Inflammatory macrophage treated with lipopolysaccharide for 4 hours (primary cell): ENCODE data around the gene DDAH1.
"Not testable (repeated sequence)": the region's sequence is repeated elsewhere in the genome, so short reads cannot be mapped to it uniquely, and the experiment has no call there.

Experiments used
- DNase-seq: peaks from one replicate; pipeline ENCODE4 v3.0.0-alpha.2; 2020

DDAH1 gene

DNA sequence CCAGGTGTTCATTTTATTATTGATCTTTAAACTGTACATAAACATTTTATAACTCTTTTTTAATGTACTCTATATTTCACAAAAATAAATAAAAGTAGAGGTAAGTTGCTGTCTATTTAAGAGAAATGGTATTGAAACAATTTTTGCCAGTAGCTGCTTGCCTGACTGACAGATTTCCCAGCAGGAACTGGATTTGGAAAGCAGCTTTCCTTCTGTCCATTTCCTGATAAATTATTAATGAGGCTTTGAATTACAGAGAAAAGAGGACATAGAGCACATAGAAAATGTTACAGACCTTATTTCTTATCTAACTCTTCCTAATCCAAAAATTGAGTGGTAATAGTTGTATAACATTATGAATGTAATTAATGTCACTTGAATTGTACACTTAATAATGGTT lies 108.8 kb downstream of the DDAH1 start:
- DNase-seq: no peak

DNA sequence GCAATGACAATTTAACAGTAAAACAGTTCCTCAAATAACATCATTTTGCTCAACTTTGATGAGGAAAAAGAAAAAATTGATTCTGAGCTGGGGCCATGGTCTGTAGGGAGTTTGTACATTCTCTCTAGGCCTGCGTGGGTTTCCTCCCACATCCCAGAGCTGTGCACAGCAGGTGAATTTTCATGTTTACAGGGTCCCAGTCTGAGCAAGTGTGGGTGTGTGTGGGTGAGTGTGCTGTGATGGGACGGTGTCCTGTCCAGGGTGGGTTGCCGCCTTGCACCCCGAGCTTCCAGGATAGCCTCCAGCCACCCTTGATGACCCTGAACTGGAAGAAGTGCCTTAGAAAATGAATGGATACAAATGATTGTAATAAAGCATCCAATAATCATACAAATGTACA lies 112.9 kb downstream of the DDAH1 start:
- DNase-seq: no peak

DNA sequence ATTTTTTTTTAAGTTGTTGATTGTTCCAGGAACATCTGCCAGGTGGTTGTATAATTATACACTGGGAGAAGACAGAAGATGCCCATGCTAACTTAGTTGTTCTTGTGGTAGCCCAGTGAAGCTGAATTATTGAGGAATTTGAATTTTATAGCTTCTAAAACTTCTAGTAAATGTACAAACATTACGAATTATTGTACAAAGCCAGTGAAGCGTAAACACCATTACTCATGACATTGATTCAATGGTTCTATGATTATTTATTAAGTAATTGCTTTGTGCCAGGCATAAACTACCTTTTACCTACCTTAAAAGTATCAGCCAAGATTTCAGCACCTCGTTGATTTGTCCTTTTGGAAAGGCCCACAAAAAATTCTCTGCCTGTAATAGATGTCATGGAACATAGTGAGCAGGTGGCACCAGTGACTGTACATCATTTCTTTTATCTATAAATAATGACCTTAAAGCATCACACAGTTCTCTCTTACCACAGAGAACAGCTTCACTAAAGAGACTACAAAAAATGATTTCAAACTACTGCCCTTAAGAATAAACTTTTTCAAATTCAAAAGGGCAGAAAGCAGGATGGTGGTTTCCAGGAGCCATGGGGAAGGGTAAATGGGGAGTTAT lies 113.6 kb downstream of the DDAH1 start:
- no peak for DNase-seq

DNA sequence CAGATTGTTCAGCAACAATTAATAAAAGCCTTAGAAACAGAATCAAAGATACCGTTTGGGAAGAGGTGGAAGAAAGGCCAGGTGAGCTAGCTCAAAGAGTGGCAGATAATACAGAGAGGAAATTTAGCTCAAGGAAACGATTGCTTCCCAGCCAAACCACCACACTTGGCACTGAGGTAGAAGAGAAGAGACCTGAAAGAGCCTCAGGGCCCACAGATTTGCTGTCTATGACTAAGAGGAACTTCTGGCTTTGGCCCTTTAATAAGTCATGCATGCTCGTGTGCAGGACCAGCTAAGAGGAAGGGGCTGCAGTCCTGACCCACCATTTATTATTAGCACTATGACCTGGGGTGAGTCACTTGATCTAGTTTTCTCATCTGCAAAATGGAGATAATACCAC lies 115.7 kb downstream of the DDAH1 start:
- no peak for DNase-seq

DNA sequence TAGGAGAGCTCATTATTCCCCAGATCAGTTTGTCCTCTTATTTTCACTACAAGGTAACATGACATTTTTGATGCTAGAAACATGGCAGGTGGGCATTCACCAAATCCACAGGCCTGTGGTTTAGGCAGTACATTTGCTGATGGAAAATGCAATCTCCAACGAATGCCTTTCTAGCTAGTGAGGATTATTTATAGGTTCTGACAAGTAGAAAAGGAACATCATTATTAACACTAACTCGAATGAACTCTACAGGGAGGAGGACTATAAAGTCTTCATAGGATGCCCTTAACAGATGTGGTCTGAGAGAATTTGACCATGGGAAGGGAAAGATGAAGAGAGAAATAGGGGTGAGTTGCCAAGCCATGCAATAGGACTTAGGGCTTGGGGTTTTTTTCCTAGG lies 117.1 kb downstream of the DDAH1 start:
- DNase-seq: no peak

DNA sequence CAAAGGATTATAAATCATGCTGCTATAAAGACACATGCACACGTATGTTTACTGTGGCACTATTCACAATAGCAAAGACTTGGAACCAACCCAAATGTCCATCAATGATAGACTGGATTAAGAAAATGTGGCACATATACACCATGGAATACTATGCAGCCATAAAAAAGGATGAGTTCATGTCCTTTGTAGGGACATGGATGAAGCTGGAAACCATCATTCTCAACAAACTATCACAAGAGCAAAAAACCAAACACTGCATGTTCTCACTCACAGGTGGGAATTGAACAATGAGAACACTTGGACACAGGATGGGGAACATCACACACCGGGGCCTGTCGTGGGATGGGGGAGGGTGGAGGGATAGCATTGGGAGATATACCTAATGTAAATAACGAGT lies 117.7 kb downstream of the DDAH1 start:
- DNase-seq: not testable (repeated sequence)

DNA sequence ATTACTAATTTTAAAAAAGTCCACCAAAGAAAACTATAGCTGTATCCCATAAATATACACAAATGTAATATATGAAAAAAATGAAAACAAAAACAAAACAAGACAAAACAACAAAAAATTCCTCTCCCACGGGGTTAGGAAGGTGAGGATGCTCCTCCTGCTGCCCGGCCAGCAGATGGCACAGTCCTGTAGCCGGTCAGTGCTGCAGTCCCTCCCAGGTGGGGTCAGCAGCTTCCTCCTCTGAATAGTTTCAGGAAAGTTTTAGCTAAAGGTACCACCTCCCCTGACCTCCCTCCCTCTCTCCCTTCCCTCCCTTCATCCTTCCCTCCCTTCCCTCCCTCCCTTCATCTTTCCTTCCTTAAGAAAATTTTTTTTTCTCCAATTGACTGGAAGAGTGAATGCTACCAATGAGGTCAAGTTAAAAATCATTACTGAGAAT lies 120.7 kb downstream of the DDAH1 start:
- no peak for DNase-seq

DNA sequence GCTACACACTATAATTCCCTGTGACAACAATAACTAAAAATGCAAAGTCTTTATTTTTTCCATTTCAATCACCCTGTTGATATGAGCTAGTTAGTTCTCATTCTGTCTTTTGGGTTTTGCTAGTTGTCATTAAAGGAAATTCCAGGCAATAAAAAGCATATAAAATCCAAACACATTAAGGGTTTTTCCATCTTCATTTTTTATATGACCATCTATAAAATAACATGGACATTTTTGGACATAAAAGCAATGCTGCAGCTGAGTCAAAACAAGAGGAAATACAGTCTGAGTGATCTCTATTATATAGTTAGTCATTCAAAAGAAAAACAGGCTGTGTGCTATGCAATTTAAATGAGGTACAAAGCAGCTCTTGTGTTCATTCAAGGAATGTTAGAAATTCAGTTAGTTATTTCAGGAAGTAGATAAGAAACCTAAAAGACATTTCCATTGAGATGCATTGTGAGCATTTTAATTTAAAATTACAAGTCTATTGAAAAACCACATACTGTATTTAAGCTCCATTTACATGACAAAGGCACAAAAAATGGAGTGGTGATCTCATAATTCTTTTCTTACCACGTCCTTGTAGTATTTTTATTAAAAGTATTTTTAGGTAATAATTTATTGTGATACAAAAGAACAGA lies 121.2 kb downstream of the DDAH1 start:
- DNase-seq: no peak

DNA sequence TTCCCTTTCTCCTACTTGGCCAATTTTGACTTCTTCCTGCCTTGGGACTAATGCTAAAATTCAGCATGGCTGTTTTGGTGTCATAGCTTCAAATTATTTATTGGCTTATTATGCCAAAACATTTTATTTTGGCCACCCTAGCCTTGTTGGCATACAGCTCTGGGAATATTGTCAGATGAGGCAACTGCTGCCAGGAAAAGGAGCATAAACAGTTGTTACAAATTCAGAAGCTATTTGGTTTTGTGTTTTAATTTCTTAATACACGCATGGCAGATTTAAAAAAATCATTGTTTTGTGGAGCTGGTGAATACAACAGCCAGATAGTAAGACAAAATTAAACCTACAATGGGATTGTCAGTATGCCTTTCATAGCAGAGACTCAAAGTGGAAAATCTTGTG lies 121.7 kb downstream of the DDAH1 start:
- DNase-seq: no peak

DNA sequence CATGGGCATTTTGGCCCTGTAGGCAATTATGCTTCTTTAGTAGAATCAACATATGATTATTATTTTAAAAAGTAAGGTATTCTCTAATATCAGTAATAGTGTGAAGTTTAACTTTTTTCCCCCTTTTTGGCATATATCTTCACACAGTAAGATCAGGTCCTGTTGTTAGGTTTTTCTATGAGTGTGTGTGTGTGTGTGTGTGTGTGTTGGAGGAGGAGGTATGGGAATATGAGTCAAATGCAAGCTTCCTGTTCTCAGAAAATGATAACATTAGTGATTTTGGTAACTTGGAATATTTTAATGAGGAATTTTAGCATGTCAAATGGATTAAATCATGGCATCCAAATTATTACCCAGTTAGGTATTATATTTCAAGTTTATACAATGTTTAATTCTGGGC lies 122.8 kb downstream of the DDAH1 start:
- no peak for DNase-seq

DNA sequence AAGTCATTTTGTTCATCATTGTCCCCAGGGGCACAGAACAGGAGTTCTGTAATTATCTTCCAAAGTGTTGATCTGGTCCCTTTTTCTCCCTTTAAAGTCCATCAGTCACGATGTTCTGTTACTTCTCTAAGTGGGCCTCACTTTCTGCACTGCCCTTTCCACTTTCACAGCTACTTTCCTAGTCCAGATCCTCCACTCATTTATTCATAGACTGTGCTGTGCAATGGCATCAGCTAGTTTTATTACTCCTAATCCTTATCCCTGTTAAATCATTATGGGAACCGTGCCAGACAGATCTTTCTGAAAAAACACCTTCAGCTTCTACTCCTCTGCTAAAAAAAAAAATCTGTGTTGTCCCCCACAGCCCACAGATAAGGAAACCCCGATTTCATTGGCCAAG lies 124.5 kb downstream of the DDAH1 start:
- no peak for DNase-seq

DNA sequence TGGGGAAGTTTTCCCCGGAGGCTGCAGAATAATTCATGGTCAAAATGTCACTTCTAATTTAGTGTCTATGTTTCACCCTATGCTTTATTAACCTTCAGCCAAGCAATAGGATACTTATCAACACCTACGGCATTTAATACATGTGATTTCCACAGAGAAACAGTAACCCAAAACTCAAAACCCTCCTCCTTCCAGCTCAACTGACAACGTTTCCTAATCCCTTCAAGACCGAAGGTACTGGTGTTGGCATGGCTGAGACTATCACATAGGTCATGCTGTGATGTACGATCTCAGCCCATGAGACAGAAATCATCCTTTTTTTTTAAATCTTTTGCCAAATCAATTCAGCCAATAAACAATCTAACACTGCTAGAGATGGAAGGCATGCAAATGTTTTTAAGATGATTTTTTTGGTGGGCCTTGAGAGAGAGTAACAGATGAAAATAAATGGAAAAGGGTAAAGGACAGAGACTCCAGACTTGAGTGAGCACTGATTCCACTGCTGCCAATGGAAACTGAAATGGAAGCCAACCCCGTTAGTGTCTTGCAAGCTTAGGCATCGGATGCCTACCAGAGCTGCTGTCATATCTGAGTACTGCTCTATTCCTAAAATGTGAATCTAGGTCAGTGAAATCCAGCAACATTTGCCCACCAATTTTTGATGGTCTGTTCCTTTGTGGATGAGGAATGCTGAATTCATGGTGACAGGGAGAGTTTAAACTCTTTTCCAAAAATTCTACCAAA lies 125.1 kb downstream of the DDAH1 start:
- no peak for DNase-seq

DNA sequence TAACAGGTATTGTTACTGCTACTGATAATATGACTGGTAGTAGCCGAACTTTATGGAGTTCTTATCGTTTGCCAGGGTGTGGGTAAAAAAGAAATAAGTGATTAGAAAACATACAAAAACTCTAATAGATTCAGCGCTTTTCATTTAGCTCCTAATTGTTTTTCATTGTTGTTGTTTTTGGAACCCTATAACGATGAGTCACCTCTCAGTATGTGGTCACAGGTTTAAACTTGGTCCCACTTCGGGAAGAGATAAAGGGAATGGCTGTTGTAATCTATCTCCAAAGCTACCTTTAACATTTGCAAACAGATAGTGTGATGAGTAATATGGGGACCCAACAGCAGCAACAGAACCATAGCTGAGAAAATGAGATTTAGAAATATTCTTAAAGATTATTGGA lies 125.9 kb downstream of the DDAH1 start:
- DNase-seq: no peak

DNA sequence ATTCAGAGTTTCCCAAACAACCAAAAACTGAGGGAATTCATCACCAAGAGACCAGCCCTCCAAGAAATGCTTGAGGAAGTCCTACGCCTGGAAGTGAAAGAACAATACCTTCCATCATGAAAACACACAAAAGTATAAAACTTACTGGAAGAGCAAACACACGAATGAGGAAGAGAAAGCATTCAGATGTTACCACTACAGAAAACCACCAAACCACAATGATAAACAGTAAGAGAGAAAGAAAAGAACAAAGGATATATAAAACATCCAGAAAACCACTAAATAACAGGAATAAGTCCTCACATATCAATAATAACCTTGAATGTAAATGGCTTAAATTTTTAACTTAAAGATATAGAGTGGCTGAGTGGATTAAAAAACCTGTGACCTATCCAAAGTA lies 130.0 kb downstream of the DDAH1 start:
- DNase-seq: no peak

DNA sequence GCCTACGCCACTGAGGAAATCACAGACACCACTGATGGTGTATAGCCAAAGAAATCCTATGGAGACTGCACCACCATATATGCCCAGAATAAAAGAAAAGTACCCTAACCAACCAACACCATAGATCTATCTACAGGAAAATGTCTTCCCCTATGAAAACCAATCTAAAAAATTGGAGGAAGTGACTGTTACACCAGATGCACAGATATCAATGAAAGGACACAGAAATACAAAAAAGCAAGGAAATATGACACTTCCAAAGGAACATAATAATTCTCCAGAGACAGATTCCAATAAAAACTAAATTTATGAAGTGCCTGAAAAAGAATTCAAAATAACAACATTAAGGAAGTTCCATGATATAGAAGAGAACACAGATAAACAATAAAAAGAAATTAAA lies 131.8 kb downstream of the DDAH1 start:
- no peak for DNase-seq

DNA sequence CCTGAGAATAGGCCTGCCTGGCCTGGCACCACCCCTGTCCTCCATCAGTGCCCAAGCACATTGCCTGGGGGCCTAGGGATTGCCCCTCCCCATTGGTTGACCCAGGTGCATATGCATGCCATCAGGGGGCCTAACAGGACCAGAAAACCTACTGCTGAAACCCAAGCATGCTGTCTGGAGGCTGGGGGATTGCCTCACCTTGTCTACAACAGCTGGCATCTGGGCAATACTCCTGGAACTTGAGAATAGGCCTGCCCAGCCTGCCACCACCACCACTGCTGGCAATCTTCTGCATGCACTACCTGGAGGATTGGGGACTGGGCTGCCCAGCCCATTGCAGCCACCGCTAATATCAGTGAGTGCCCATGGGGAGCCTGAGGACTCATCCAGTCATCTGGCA lies 132.4 kb downstream of the DDAH1 start:
- DNase-seq: no peak

DNA sequence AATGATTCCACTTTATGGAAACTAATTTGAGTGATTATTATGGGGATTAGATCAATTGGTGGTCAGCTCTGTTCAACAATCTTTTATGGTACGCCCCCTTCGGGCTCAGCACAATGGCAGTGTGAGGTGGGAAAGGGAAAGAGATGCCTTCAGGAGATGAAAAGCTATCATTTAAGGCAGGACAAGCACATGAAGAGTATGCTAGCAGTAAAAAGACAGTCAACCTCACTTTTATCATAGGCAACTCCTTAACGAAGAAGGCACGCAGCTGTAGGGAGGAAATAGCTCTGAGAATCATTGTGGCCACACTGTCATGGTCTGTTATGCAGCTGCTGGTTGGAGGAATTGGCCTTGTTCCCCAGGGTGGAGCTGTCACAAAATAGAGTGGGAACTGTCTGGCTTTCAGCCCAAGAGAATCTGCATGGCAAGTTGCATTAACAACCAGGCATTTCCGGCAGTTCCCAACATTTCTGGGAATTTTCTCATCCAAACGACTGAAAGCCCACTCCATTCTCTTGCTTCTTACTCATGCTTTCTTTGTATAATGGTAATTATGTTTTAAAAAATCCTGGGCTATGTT lies 134.2 kb downstream of the DDAH1 start:
- no peak for DNase-seq

DNA sequence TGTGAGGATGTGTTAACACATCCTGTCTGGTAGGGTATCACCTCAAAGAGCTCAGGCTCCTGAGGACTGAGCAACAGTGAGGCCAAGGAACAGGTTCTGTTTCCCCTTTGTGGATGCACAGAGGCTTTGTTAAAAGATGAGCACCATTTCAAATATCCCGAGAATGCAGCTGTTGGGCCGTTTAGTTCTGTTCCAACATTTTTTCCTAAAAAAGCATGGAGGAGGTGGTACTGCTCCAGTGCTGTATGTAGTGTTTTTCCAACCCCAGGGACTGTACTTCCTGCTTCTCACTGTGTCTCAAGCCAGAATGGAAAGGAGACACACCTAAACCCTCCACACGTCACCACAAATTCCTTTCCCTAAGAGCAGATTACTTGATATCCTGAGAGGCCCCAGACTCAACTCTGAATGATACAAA lies 134.7 kb downstream of the DDAH1 start:
- DNase-seq: no peak

DNA sequence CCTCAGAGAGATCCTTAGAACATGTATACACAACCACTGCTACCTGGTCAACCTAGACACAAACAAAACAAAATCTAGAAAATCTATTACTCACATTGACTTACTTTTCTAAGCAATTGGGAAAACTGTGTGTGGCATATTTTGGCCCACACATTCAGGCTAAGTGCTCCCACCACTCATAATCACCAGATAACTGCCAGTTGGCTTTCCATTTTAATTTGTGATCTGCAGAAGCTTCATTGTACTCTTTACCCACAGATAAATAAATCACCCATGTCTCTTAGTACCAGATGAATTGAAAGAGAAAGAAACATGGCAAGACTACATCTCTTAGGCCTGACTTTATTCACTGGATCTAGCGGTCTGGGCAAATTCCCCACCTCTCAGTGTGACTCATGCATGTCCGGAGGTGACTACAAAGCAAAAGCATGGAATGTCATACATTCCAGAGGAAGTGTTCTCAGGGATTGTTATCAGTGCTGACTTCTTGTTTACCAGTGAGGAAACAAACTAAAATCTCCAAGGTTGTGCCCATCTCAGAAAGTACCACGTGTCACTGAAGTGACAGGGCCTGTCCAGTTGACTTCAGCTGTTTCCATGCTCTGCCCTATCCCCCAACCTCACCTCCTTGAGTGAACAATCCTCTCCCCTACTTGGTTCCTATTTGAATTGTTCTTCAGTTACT lies 136.1 kb downstream of the DDAH1 start:
- no peak for DNase-seq

DNA sequence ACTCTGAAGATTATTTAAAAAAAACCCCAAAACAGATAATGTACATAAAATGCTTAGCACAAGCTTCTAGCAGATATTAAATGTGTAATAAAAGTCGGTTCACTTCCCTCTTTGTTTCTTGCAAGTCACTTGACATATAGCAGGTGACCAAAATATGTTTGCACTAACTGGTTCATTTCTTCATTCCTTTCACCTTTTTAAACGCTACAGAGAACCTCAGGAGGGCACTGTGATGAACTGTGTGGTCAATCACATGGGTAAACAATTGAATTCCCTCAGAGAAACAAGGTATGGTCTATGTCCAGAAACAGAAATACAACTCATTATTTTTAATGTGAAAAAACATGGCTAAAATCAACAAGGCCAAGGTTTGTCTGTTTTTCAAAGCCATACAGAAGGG lies 137.2 kb downstream of the DDAH1 start:
- no peak for DNase-seq

DNA sequence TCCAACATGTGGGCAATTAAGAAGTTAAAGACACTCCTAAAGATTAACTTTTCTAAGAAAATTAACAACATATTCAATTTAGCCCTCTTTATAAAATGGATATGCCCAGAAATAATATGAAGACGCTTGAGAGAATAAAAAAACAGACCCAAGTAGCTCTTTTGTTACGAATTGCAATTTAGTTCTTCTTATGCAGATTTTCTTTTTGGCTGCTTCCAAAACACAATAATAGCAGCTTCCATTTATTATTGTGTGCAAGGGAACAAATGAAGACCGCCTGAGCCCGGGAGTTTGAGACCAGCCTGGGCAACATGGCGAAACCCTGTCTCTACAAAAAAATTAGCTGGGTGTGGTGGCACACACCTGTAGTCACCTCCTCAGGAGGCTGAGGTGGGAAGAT lies 138.1 kb downstream of the DDAH1 start:
- DNase-seq: no peak

DNA sequence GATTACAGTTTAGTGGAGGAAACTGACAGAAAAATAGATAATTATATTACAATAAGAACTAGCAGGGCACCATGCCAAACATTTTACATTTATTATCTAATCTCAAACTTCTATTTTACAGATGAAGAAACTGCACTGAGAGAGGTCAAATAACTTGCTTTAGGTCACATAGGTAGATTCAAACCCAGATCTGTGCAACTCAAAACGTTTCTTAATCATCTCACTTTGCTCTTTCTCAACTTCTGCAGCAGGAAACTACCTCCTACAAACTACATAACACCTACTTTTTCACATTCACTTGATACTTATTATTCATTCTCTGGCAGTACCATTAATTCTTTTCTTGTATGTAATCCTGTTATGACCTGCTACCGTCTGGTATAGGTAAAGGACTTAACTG lies 138.6 kb downstream of the DDAH1 start:
- no peak for DNase-seq

DNA sequence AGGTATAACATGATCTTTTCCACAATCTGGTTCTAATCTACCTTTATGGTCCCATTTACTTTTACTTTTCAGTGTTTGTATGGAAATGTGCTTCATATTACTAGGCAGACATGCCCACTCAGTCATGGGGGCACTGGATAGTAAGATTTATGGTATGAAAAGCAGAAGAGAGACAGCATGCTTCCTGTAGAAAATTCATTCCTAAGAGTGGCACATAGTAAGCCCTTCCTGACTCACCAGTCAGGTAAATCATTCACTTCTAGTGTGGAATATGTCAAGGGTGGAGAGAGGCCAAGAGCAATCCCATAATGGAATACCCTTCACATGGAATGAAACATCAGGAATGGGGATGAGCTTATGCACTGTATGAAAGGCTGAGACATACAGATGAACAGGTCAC lies 139.0 kb downstream of the DDAH1 start:
- DNase-seq: no peak

DNA sequence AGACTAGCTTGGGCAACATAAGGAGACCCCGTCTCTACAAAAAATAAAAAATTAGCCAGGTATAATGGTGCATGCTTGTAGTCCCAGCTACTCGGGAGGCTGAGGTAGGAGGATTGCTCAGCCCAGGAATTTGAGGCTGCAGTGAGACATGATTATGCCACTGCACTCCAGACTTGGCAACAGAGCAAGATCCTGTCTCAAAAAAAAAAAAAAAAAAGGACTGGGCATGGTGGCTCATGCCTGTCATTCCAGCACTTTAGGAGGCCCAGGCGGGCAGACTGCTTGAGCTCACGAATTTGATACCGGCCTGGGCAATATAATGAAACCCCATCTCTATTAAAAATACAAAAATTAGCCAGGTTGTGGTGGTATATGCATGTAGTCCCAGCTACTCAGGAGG lies 141.2 kb downstream of the DDAH1 start:
- no peak for DNase-seq
